Stomach smooth muscle (tissue), 2 donors: ENCODE results near the gene KCNC2.

Experiments
- H3K27ac ChIP-seq: one replicate; pipeline ENCODE4 v1.7.0; 2013; ENCODE audit warnings: mild to moderate bottlenecking, low read length, inconsistent platforms
- H3K27me3 ChIP-seq, 2 donors: one replicate each; pipeline ENCODE4 v1.7.0; 2013; ENCODE audit warnings: low read length in 2 of 2; ENCODE audit not compliant: insufficient read depth in 2 of 2, control insufficient read depth in 1 of 2
- H3K36me3 ChIP-seq, 2 donors: one replicate each; pipeline ENCODE4 v1.7.0; 2013; ENCODE audit warnings: low read length in 2 of 2; ENCODE audit not compliant: control insufficient read depth in 2 of 2, insufficient read depth in 2 of 2
- H3K4me1 ChIP-seq: one replicate; pipeline ENCODE4 v1.7.0; 2013; ENCODE audit warnings: low read length; ENCODE audit not compliant: control insufficient read depth, insufficient read depth
- H3K4me3 ChIP-seq, 2 donors: one replicate each; pipeline ENCODE4 v1.7.0; 2013; ENCODE audit warnings: low read length in 2 of 2
- H3K9ac ChIP-seq, 2 donors: one replicate each; pipeline ENCODE4 v1.7.0; 2013; ENCODE audit warnings: low read length in 2 of 2, mild to moderate bottlenecking in 1 of 2
- H3K9me3 ChIP-seq, 2 donors: one replicate each; pipeline ENCODE4 v1.7.0; 2013; ENCODE audit warnings: low read length in 2 of 2; ENCODE audit not compliant: control insufficient read depth in 2 of 2
- donor health status: healthy.
- donor health status: Pancreatic carcinoma.

KCNC2 gene

DNA sequence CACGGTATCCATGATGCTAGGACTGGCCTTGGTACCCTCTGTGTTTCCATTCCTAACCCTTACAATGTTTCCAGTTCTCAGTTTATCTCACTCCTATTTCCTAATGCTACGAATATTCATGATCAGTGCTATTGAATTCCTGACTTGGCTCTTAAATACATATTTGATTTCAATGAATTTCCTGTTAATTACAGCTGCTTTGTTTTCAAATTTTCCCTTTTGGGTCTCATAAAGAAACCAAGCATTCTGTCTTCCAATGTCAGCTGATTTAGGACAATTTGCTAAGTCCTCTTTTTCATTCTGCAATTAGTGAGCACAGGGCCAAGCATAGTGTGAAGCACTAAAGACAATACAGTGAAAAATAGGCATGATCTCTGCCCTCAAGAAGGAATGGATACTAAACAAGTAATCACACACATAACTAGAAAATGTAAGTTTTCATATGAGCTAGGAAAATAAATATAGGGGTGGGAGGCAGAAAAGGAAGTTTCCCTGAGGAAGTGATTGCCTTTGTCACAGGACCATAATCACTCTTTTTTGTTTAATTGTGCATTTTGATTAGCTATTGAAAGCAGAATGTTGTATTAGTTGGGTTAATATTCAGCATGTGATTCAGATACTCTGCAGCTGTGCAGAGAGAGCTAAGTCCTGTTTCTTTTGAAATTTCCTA lies 88.5 kb downstream of the KCNC2 start:
- Histone ChIP-seq H3K9me3 (no peaks in the 10 kb centered on the region), H3K27me3 (no peaks in the 10 kb centered on the region), H3K27ac (no peak overlapping the region), H3K36me3 (no peaks in the 10 kb centered on the region), H3K4me3 (no peak overlapping the region), H3K4me1 (no peaks in the 10 kb centered on the region), H3K9ac (no peak overlapping the region)

DNA sequence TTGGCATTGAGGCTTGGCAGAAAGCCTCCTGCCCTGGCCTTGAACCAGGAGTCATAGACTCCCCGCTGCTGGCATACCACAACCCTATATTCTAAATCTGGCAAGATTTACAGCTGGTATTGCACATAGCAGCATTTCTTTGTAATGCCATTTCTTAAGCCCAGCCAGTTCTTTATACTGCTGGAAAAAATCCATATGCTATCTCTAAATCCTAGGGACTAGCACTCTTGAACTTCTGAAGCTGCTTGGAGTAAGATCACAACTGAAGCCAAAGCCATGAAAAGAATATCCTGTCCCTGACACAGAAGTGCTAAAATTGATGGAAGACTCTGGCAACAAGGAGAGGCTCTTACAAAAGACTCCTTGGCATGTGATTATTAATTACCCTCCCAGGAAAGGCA lies 89.3 kb downstream of the KCNC2 start:
- H3K27ac ChIP-seq = no peak overlapping the region
- no peaks in the 10 kb centered on the region for H3K36me3 ChIP-seq
- no peak overlapping the region for H3K4me3 ChIP-seq
- no peaks in the 10 kb centered on the region for H3K4me1 ChIP-seq
- H3K9me3 ChIP-seq = no peaks in the 10 kb centered on the region
- H3K27me3 ChIP-seq = no peaks in the 10 kb centered on the region
- no peak overlapping the region for H3K9ac ChIP-seq

DNA sequence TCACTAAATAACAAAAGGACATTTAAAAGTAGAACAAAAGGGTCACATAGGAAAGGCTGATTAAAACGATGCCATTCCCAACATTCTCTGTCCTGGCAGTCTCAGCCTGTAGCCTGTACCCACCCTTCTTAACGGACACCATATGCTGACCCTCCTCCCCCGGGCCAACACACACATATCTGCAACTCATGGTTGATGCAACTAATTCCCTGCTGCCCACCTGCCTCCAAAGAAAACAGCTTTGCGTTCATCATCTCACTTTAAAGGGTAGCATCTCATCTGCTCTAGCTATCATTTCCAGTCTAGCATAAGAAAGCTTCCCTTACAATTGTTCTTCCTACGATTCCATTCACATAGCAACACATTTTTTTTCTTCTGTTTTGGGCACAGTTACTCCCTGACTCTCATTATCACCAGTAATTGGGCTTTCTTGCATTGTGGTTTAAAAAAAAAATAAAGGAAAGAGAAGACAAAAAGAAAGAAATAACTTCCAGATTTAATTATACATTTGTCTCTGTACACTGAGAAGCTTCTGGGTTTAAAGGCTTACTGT lies 92.9 kb downstream of the KCNC2 start:
- Histone ChIP-seq H3K9ac (no peak overlapping the region), H3K4me3 (no peak overlapping the region), H3K36me3 (no peaks in the 10 kb centered on the region), H3K9me3 (no peaks in the 10 kb centered on the region), H3K4me1 (no peaks in the 10 kb centered on the region), H3K27me3 (no peaks in the 10 kb centered on the region), H3K27ac (no peak overlapping the region)

DNA sequence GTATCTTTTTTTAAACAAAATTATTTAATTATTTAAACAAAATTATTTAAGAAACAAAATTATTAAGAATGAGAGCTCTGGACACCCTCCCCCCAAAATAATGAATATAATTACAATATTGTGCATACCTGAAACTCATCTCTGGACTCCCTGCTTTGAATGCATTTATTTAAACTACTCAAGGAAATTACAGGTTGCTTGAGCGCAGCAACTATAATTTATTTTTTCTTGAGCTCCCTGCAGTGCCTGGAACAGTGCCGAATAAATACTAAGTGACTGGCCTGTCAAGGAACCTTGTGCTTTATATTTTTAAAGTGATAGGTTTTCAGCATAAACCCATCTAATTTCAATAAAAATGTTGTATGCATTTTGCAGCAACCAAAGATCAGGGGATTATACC lies 93.9 kb downstream of the KCNC2 start:
- Histone ChIP-seq H3K9me3 (no peaks in the 10 kb centered on the region), H3K27me3 (no peaks in the 10 kb centered on the region), H3K36me3 (no peaks in the 10 kb centered on the region), H3K4me3 (no peak overlapping the region), H3K9ac (no peak overlapping the region), H3K4me1 (no peaks in the 10 kb centered on the region), H3K27ac (no peak overlapping the region)

DNA sequence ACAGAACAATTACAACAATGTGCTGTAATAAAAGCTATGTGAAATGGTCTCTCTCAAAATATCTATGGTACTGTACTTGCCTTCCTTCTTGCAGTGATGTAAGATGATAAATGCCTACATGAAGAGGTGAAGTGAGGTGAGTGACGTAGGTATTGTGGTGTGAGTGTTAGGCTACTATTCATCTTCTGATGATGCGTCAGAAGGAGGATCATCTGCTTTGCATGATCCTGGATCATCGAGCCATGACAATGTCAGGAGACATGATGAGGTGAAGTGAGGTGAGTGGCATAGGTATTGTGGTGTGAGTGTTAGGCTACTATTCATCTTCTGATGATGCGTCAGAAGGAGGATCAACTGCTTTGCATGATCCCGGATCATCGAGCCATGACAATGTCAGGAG lies 105.8 kb downstream of the KCNC2 start:
- Histone ChIP-seq H3K9me3 (no peaks in the 10 kb centered on the region), H3K4me3 (no peak overlapping the region), H3K27ac (no peak overlapping the region), H3K4me1 (no peaks in the 10 kb centered on the region), H3K9ac (no peak overlapping the region), H3K36me3 (no peaks in the 10 kb centered on the region), H3K27me3 (no peaks in the 10 kb centered on the region)

DNA sequence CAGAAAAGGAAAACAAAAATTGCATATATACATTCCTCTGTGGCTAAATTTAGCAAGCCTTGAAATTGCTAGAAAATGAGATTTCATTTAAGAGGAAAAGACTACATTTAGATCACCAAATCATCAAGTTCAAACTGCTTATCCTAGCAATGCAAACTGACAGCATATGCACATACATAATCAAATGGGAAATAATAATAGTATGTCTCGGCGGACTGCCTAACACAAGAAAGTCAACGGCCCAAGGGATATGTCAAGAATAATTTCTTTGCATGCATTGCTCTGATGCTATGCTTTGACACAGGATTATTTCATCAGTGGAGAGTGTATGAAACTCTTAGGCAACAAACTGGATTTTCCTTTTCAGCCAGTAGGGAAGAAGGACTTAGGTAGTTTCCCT lies 107.9 kb downstream of the KCNC2 start:
- no peaks in the 10 kb centered on the region for H3K4me1 ChIP-seq

DNA sequence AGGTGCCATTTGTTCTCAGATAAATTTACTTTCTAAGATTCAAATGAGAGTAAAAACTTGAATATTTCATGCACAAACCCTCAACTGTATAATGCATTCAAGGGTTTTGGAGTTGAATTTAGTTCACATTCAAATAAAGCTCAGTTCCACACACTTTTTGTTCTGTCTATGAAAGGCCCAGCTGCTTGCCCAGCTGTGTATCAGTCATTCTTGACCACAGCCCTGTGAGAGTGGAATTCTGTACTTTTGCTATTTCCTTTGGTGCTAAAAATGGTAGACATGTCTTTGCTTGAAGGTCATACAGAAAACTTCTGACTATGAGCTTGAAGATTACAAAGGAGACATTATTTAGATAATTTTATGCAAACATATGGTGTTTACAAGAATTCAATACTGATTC lies 110.4 kb downstream of the KCNC2 start:
- Histone ChIP-seq H3K4me3 (no peak overlapping the region), H3K27ac (no peak overlapping the region), H3K9ac (no peak overlapping the region), H3K36me3 (no peaks in the 10 kb centered on the region), H3K27me3 (no peaks in the 10 kb centered on the region), H3K9me3 (no peaks in the 10 kb centered on the region), H3K4me1 (no peaks in the 10 kb centered on the region)

More for the DNA sequence above, 107.9 kb downstream of the KCNC2 start:
- no peaks in the 10 kb centered on the region for H3K36me3 ChIP-seq
- no peak overlapping the region for H3K4me3 ChIP-seq
- H3K27me3 ChIP-seq = no peaks in the 10 kb centered on the region
- no peak overlapping the region for H3K9ac ChIP-seq
- H3K27ac ChIP-seq = no peak overlapping the region
- no peaks in the 10 kb centered on the region for H3K9me3 ChIP-seq

DNA sequence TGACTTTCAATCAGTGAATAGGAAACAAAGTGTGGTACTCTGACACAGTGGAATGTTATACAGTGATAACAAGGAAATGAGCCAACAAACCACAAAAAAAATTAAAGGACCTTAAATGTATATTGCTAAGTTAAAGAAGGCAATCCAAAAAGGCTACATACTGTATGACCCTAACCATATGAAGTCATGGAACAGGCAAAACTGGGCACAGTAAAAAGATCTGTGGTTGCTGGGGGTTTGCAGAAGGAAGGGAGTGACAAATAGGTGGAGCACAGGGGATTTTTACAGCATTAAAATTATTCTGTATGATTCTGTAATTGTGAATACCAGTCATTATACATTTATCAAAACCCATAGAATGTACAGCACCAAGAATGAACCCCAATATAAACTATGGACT lies 112.6 kb downstream of the KCNC2 start:
- Histone ChIP-seq H3K4me1 (no peaks in the 10 kb centered on the region), H3K4me3 (no peak overlapping the region), H3K9ac (no peak overlapping the region), H3K27ac (no peak overlapping the region), H3K9me3 (no peaks in the 10 kb centered on the region), H3K36me3 (no peaks in the 10 kb centered on the region), H3K27me3 (no peaks in the 10 kb centered on the region)

DNA sequence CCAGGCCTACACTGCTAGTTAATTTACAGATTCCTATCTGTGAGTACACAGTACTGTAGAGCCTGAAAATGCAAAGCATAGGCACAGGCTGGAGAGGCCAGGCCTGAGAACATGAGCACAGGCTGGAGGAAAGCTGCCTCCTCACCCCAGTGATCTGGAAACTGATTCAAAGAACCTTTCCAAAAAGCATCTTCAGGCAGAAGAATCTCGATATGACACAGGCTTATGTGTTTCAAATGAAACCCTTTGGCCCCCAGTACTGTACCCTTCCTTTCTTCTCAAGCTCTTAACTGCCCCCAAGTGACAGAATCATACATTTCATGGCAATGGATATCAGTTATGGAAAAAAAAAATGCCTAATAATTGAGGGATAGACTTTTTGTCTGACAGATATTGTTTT lies 122.0 kb downstream of the KCNC2 start:
- Histone ChIP-seq H3K4me1 (no peaks in the 10 kb centered on the region), H3K27ac (no peak overlapping the region), H3K4me3 (no peak overlapping the region), H3K36me3 (no peaks in the 10 kb centered on the region), H3K27me3 (no peaks in the 10 kb centered on the region), H3K9me3 (no peaks in the 10 kb centered on the region), H3K9ac (no peak overlapping the region)

DNA sequence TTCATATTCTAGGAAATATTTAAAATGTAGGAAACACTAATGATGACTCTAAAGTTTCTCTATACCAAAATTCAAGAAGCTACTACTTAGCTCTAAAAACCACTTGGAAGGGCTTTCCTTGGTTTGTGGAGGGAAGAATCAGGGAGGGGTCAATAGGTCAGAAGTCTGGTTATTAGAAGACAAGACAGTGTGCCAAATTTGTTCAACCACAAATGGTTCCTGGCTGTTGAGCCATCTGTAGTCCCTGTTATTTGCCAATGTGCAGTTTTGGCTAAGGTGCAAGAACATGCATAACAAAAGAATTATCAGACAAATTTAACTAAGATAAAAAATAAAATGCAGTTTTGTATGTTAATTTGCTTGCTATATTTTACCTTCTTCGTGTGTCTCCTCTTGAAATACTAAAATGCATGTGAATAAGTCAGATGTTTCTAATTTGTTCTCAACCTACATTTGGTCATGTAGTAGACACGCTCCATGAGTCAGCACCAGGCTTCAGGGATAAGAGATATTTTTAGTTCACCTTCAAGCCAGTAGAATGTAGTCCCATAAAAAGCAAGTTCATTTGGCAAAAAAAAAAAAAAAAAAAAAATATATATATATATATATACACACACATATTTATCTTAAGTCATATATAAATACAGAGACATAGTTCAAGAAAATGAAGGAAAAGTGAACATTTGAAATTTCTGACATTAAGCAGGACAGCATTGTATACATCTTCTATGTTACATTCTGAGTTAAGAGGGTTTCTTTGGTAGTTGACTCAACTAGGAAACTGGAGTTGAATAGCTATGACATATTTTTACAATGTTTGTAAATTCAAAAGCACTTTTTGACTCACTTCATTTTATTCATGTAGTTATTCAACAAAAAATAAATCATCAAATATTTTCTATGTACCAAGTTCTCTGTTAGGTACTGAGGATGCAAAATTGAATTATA lies 123.3 kb downstream of the KCNC2 start:
- Histone ChIP-seq H3K4me1 (no peaks in the 10 kb centered on the region), H3K4me3 (no peak overlapping the region), H3K27me3 (no peaks in the 10 kb centered on the region), H3K36me3 (no peaks in the 10 kb centered on the region), H3K27ac (no peak overlapping the region), H3K9ac (no peak overlapping the region), H3K9me3 (no peaks in the 10 kb centered on the region)

DNA sequence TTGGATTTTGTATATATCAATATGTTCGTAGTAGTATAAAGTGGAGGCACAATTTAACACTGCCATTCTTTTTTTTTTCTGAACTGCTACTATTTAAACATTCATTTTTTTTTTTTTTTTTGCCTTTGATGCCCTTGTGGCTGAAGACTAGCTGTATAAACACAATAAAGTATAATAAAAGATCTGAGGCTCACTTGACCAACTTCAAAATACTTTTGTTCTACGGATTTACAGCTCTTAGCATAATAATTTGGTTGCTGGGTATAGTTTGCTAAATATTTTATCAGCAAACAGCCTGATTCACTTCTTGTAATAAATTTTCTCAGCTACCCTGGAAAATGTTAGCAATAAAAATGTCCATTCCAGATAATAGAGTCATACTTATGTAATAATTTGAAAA lies 128.3 kb downstream of the KCNC2 start:
- no peaks in the 10 kb centered on the region for H3K36me3 ChIP-seq
- no peaks in the 10 kb centered on the region for H3K27me3 ChIP-seq
- no peak overlapping the region for H3K4me3 ChIP-seq
- no peak overlapping the region for H3K27ac ChIP-seq
- H3K4me1 ChIP-seq = no peaks in the 10 kb centered on the region
- no peaks in the 10 kb centered on the region for H3K9me3 ChIP-seq
- H3K9ac ChIP-seq = no peak overlapping the region
